ENCODE results near the gene KCTD10. TPM values are rescaled to one million over a fixed set of nuclear protein-coding genes. Genes with fewer than 3 reads are reported as not detected.

KCTD10 gene
- total RNA-seq (10 to 100 TPM; 32.1 to 41.7 TPM), polyA plus RNA-seq (ENCODE audit: insufficient read length in 2 of 2) (10 to 100 TPM; 28.9 to 40.4 TPM)
- long read RNA-seq, donor 1, full-length matches to known transcripts: 11 of 11 reads
- long read RNA-seq, donor 1, partial matches to known transcripts: 0 of 11 reads
- long read RNA-seq, donor 1, other reads (novel, unspliced or antisense): 0 of 11 reads
- long read RNA-seq, donor 2, full-length matches to known transcripts: 5 of 5 reads
- long read RNA-seq, donor 2, partial matches to known transcripts: 0 of 5 reads
- long read RNA-seq, donor 2, other reads (novel, unspliced or antisense): 0 of 5 reads
- long read RNA-seq, donor 3, full-length matches to known transcripts: 7 of 7 reads
- long read RNA-seq, donor 3, partial matches to known transcripts: 0 of 7 reads
- long read RNA-seq, donor 3, other reads (novel, unspliced or antisense): 0 of 7 reads
- long read RNA-seq, donor 4, full-length matches to known transcripts: 8 of 8 reads
- long read RNA-seq, donor 4, partial matches to known transcripts: 0 of 8 reads
- long read RNA-seq, donor 4, other reads (novel, unspliced or antisense): 0 of 8 reads

- peak within 1 kb of the TSS; percentile 90 for H3K27ac ChIP-seq (ENCODE audit: low read depth, low read length)
- H3K36me3 ChIP-seq (ENCODE audit: control insufficient read depth, insufficient read depth, low read length): peaks cover 6% of the 10 kb centered on the region
- no peaks in the 10 kb centered on the region for H3K27me3 ChIP-seq (ENCODE audit: control insufficient read depth, insufficient read depth, low read length)
- WGBS (ENCODE audit: insufficient coverage): under 1% methylated on average over 54 of the region's 54 CpGs
- H3K9me3 ChIP-seq (ENCODE audit: control insufficient read depth, insufficient read depth, low read length): no peaks in the 10 kb centered on the region
- H3K4me3 ChIP-seq (ENCODE audit: low read depth, low read length): peak within 1 kb of the TSS; percentile 86
- H3K4me1 ChIP-seq (ENCODE audit: control insufficient read depth, insufficient read depth, low read length): peaks cover 13% of the 10 kb centered on the region
- peak; percentile 79 to 97 (median 88) for DNase-seq (ENCODE audit: low read depth in 4 of 6, low spot score in 6 of 6)
These were observed at the start of gene KCTD10, which contains the start of gene UBE3B for GRCh38 chr12:109477185-109477962. TSS of gene KCTD10 (minus strand) at chr12:109477300. CDS start at chr12:109477262, 38 bp downstream. TSS of gene UBE3B (plus strand) at chr12:109477634. CDS start at chr12:109483552, 5,918 bp downstream.

GRCh38 chr12:109525279-109525585 is 48.1 kb upstream of the KCTD10 start:
- Histone ChIP-seq H3K9me3 (ENCODE audit: control insufficient read depth, insufficient read depth, low read length) (no peaks in the 10 kb centered on the region), H3K4me1 (ENCODE audit: control insufficient read depth, insufficient read depth, low read length) (peaks cover 25% of the 10 kb centered on the region), H3K36me3 (ENCODE audit: control insufficient read depth, insufficient read depth, low read length) (peaks cover 70% of the 10 kb centered on the region), H3K27me3 (ENCODE audit: control insufficient read depth, insufficient read depth, low read length) (no peaks in the 10 kb centered on the region), H3K27ac (ENCODE audit: low read depth, low read length) (no peak overlapping the region), H3K4me3 (ENCODE audit: low read depth, low read length) (no peak overlapping the region)
- DNase-seq (ENCODE audit: low read depth in 4 of 6, low spot score in 6 of 6): no peak
- 57% methylated on average over 2 of the region's 3 CpGs for WGBS (ENCODE audit: insufficient coverage)

GRCh38 chr12:109524466-109525278 is 47.6 kb upstream of the KCTD10 start:
- H3K36me3 ChIP-seq (ENCODE audit: control insufficient read depth, insufficient read depth, low read length): peaks cover 65% of the 10 kb centered on the region
- no peaks in the 10 kb centered on the region for H3K27me3 ChIP-seq (ENCODE audit: control insufficient read depth, insufficient read depth, low read length)
- no peak overlapping the region for H3K4me3 ChIP-seq (ENCODE audit: low read depth, low read length)
- H3K9me3 ChIP-seq (ENCODE audit: control insufficient read depth, insufficient read depth, low read length): no peaks in the 10 kb centered on the region
- WGBS (ENCODE audit: insufficient coverage): 78% methylated on average over 24 of the region's 26 CpGs
- H3K27ac ChIP-seq (ENCODE audit: low read depth, low read length): no peak overlapping the region
- DNase-seq (ENCODE audit: low read depth in 4 of 6, low spot score in 6 of 6): no peak
- H3K4me1 ChIP-seq (ENCODE audit: control insufficient read depth, insufficient read depth, low read length): peaks cover 21% of the 10 kb centered on the region

- peaks cover 64% of the 10 kb centered on the region for H3K36me3 ChIP-seq (ENCODE audit: control insufficient read depth, insufficient read depth, low read length)
- H3K4me1 ChIP-seq (ENCODE audit: control insufficient read depth, insufficient read depth, low read length): peaks cover 21% of the 10 kb centered on the region
- H3K27me3 ChIP-seq (ENCODE audit: control insufficient read depth, insufficient read depth, low read length): no peaks in the 10 kb centered on the region
- no peaks in the 10 kb centered on the region for H3K9me3 ChIP-seq (ENCODE audit: control insufficient read depth, insufficient read depth, low read length)
- DNase-seq (ENCODE audit: low read depth in 4 of 6, low spot score in 6 of 6): no peak
- H3K4me3 ChIP-seq (ENCODE audit: low read depth, low read length): no peak overlapping the region
- no peak overlapping the region for H3K27ac ChIP-seq (ENCODE audit: low read depth, low read length)
- 43% methylated on average over 2 of the region's 5 CpGs for WGBS (ENCODE audit: insufficient coverage)
These were observed 46.4 kb upstream of the KCTD10 start for GRCh38 chr12:109523504-109523903.

- Histone ChIP-seq H3K4me1 (ENCODE audit: control insufficient read depth, insufficient read depth, low read length) (peaks cover 21% of the 10 kb centered on the region), H3K27me3 (ENCODE audit: control insufficient read depth, insufficient read depth, low read length) (no peaks in the 10 kb centered on the region), H3K9me3 (ENCODE audit: control insufficient read depth, insufficient read depth, low read length) (no peaks in the 10 kb centered on the region), H3K27ac (ENCODE audit: low read depth, low read length) (no peak overlapping the region), H3K4me3 (ENCODE audit: low read depth, low read length) (no peak overlapping the region), H3K36me3 (ENCODE audit: control insufficient read depth, insufficient read depth, low read length) (peaks cover 64% of the 10 kb centered on the region)
- DNase-seq (ENCODE audit: low read depth in 4 of 6, low spot score in 6 of 6): peak; percentile 17 to 90 (median 46)
- WGBS (ENCODE audit: insufficient coverage): 31% methylated on average over 10 of the region's 10 CpGs
These were observed 46.0 kb upstream of the KCTD10 start for GRCh38 chr12:109523071-109523470.

- H3K27me3 ChIP-seq (ENCODE audit: control insufficient read depth, insufficient read depth, low read length): no peaks in the 10 kb centered on the region
- peaks cover 64% of the 10 kb centered on the region for H3K36me3 ChIP-seq (ENCODE audit: control insufficient read depth, insufficient read depth, low read length)
- H3K4me1 ChIP-seq (ENCODE audit: control insufficient read depth, insufficient read depth, low read length): peaks cover 21% of the 10 kb centered on the region
- 71% methylated on average over 8 of the region's 10 CpGs for WGBS (ENCODE audit: insufficient coverage)
- H3K27ac ChIP-seq (ENCODE audit: low read depth, low read length): no peak overlapping the region
- H3K4me3 ChIP-seq (ENCODE audit: low read depth, low read length): no peak overlapping the region
- no peaks in the 10 kb centered on the region for H3K9me3 ChIP-seq (ENCODE audit: control insufficient read depth, insufficient read depth, low read length)
- no peak for DNase-seq (ENCODE audit: low read depth in 4 of 6, low spot score in 6 of 6)
These were observed 44.7 kb upstream of the KCTD10 start for GRCh38 chr12:109521831-109522230.

- no peak overlapping the region for H3K27ac ChIP-seq (ENCODE audit: low read depth, low read length)
- no peak overlapping the region for H3K4me3 ChIP-seq (ENCODE audit: low read depth, low read length)
- H3K36me3 ChIP-seq (ENCODE audit: control insufficient read depth, insufficient read depth, low read length): peaks cover 72% of the 10 kb centered on the region
- H3K27me3 ChIP-seq (ENCODE audit: control insufficient read depth, insufficient read depth, low read length): no peaks in the 10 kb centered on the region
- peaks cover 21% of the 10 kb centered on the region for H3K4me1 ChIP-seq (ENCODE audit: control insufficient read depth, insufficient read depth, low read length)
- no peak for DNase-seq (ENCODE audit: low read depth in 4 of 6, low spot score in 6 of 6)
- 88% methylated on average over 6 of the region's 6 CpGs for WGBS (ENCODE audit: insufficient coverage)
- H3K9me3 ChIP-seq (ENCODE audit: control insufficient read depth, insufficient read depth, low read length): no peaks in the 10 kb centered on the region
These were observed 42.7 kb upstream of the KCTD10 start for GRCh38 chr12:109519787-109520186.

- Histone ChIP-seq H3K27ac (ENCODE audit: low read depth, low read length) (no peak overlapping the region), H3K36me3 (ENCODE audit: control insufficient read depth, insufficient read depth, low read length) (peaks cover 70% of the 10 kb centered on the region), H3K4me1 (ENCODE audit: control insufficient read depth, insufficient read depth, low read length) (peaks cover 17% of the 10 kb centered on the region), H3K27me3 (ENCODE audit: control insufficient read depth, insufficient read depth, low read length) (no peaks in the 10 kb centered on the region), H3K9me3 (ENCODE audit: control insufficient read depth, insufficient read depth, low read length) (no peaks in the 10 kb centered on the region), H3K4me3 (ENCODE audit: low read depth, low read length) (no peak overlapping the region)
- DNase-seq (ENCODE audit: low read depth in 4 of 6, low spot score in 6 of 6): peak; percentile 24 to 94 (median 56)
- 58% methylated on average over 3 of the region's 11 CpGs for WGBS (ENCODE audit: insufficient coverage)
These were observed 41.9 kb upstream of the KCTD10 start for GRCh38 chr12:109518820-109519665.

Data from spinal cord (tissue), 10 donors.